ENCODE data around the gene APBB1.

GRCh38 chr11:6353367-6353987, 65.4 kb downstream of the APBB1 start:
- TF ChIP-seq RAD21 (IDR thresholded peaks at IDR 0.05; ENCODE audit: low read depth) (peak; percentile 97), EP300 (IDR thresholded peaks at IDR 0.05; ENCODE audit: borderline replicate concordance) (no peak), CREB1 (IDR thresholded peaks at IDR 0.05; ENCODE audit: low read depth) (no peak), REST (IDR thresholded peaks at IDR 0.05; ENCODE audit: low read depth) (no peak), CEBPB (IDR thresholded peaks at IDR 0.05) (no peak), USF1 (IDR thresholded peaks at IDR 0.05) (no peak), MAX (IDR thresholded peaks at IDR 0.05) (no peak), TAF1 (IDR thresholded peaks at IDR 0.05; ENCODE audit: low read depth) (no peak)
